ENCODE results near the gene BCKDHB. TPM values are rescaled to one million over a fixed set of nuclear protein-coding genes. Genes with fewer than 3 reads are reported as not detected.

Gene BCKDHB
- total and polyA plus RNA-seq, 2 experiments from 2014 or later = 32.1 to 42.7 TPM

- no peak overlapping the region for H3K4me3 Mint-ChIP-seq
- Histone ChIP-seq H3K9me2 (ENCODE audit: insufficient read depth) (no peaks in the 10 kb centered on the region), H3K4me2 (0 out of 2 replicates have a peak overlapping the region, but pooled peaks have one; percentile 54), H3K27me3 (ENCODE audit: insufficient read depth) (no peaks in the 10 kb centered on the region), H3K4me3 (no peak overlapping the region), H4K20me1 (replicated peaks; ENCODE audit: insufficient read depth) (no peaks in the 10 kb centered on the region), H3K36me3 (ENCODE audit: insufficient read depth) (no peaks in the 10 kb centered on the region), H3K4me1 (ENCODE audit: insufficient read depth) (peaks cover 66% of the 10 kb centered on the region), H3F3A (replicated peaks; ENCODE audit: low read depth) (0 out of 2 replicates have a peak, but pooled peaks cover 3% of the 10 kb centered on the region), H3K27ac (ENCODE audit: low read depth) (peak overlapping the region; percentile 62; the same call in 1 of the 2 replicates), H3K79me2 (replicated peaks; ENCODE audit: insufficient read depth) (no peaks in the 10 kb centered on the region), H2AFZ (no peak overlapping the region)
- H3K27me3 Mint-ChIP-seq (ENCODE audit: insufficient read depth, low read depth, poor library complexity) = peaks cover 2% of the 10 kb centered on the region
- no peaks in the 10 kb centered on the region for H3K36me3 Mint-ChIP-seq (ENCODE audit: low read depth)
- ATAC-seq = no peak
- no peak for TF ChIP-seq ZNF114 (CRISPR knock-in tag; IDR thresholded peaks at IDR 0.05)
- DNase-seq (ENCODE audit: low spot score) = no peak
- no peaks in the 10 kb centered on the region for H3K9me3 Mint-ChIP-seq
- H3K4me1 Mint-ChIP-seq = peaks cover 64% of the 10 kb centered on the region
- no peak overlapping the region for H3K27ac Mint-ChIP-seq
These were observed 222.2 kb downstream of the BCKDHB start for GRCh38 chr6:80328652-80329051.

- Histone ChIP-seq H3K27ac (ENCODE audit: low read depth) (peak overlapping the region; percentile 62), H4K20me1 (replicated peaks; ENCODE audit: insufficient read depth) (no peaks in the 10 kb centered on the region), H3K9me2 (ENCODE audit: insufficient read depth) (no peaks in the 10 kb centered on the region), H3K4me2 (peak overlapping the region; percentile 77), H3F3A (replicated peaks; ENCODE audit: low read depth) (0 out of 2 replicates have a peak, but pooled peaks cover 3% of the 10 kb centered on the region), H3K79me2 (replicated peaks; ENCODE audit: insufficient read depth) (no peaks in the 10 kb centered on the region), H3K4me3 (no peak overlapping the region), H3K36me3 (ENCODE audit: insufficient read depth) (no peaks in the 10 kb centered on the region), H3K27me3 (ENCODE audit: insufficient read depth) (no peaks in the 10 kb centered on the region), H2AFZ (no peak overlapping the region), H3K4me1 (ENCODE audit: insufficient read depth) (peaks cover 75% of the 10 kb centered on the region)
- H3K27me3 Mint-ChIP-seq (ENCODE audit: insufficient read depth, low read depth, poor library complexity) = peaks cover 2% of the 10 kb centered on the region
- H3K36me3 Mint-ChIP-seq (ENCODE audit: low read depth) = no peaks in the 10 kb centered on the region
- H3K4me1 Mint-ChIP-seq = peaks cover 70% of the 10 kb centered on the region
- H3K27ac Mint-ChIP-seq = peak overlapping the region; percentile 95
- TF ChIP-seq ZNF114 (CRISPR knock-in tag; IDR thresholded peaks at IDR 0.05) = no peak
- TF ChIP-seq, protein P1, sequence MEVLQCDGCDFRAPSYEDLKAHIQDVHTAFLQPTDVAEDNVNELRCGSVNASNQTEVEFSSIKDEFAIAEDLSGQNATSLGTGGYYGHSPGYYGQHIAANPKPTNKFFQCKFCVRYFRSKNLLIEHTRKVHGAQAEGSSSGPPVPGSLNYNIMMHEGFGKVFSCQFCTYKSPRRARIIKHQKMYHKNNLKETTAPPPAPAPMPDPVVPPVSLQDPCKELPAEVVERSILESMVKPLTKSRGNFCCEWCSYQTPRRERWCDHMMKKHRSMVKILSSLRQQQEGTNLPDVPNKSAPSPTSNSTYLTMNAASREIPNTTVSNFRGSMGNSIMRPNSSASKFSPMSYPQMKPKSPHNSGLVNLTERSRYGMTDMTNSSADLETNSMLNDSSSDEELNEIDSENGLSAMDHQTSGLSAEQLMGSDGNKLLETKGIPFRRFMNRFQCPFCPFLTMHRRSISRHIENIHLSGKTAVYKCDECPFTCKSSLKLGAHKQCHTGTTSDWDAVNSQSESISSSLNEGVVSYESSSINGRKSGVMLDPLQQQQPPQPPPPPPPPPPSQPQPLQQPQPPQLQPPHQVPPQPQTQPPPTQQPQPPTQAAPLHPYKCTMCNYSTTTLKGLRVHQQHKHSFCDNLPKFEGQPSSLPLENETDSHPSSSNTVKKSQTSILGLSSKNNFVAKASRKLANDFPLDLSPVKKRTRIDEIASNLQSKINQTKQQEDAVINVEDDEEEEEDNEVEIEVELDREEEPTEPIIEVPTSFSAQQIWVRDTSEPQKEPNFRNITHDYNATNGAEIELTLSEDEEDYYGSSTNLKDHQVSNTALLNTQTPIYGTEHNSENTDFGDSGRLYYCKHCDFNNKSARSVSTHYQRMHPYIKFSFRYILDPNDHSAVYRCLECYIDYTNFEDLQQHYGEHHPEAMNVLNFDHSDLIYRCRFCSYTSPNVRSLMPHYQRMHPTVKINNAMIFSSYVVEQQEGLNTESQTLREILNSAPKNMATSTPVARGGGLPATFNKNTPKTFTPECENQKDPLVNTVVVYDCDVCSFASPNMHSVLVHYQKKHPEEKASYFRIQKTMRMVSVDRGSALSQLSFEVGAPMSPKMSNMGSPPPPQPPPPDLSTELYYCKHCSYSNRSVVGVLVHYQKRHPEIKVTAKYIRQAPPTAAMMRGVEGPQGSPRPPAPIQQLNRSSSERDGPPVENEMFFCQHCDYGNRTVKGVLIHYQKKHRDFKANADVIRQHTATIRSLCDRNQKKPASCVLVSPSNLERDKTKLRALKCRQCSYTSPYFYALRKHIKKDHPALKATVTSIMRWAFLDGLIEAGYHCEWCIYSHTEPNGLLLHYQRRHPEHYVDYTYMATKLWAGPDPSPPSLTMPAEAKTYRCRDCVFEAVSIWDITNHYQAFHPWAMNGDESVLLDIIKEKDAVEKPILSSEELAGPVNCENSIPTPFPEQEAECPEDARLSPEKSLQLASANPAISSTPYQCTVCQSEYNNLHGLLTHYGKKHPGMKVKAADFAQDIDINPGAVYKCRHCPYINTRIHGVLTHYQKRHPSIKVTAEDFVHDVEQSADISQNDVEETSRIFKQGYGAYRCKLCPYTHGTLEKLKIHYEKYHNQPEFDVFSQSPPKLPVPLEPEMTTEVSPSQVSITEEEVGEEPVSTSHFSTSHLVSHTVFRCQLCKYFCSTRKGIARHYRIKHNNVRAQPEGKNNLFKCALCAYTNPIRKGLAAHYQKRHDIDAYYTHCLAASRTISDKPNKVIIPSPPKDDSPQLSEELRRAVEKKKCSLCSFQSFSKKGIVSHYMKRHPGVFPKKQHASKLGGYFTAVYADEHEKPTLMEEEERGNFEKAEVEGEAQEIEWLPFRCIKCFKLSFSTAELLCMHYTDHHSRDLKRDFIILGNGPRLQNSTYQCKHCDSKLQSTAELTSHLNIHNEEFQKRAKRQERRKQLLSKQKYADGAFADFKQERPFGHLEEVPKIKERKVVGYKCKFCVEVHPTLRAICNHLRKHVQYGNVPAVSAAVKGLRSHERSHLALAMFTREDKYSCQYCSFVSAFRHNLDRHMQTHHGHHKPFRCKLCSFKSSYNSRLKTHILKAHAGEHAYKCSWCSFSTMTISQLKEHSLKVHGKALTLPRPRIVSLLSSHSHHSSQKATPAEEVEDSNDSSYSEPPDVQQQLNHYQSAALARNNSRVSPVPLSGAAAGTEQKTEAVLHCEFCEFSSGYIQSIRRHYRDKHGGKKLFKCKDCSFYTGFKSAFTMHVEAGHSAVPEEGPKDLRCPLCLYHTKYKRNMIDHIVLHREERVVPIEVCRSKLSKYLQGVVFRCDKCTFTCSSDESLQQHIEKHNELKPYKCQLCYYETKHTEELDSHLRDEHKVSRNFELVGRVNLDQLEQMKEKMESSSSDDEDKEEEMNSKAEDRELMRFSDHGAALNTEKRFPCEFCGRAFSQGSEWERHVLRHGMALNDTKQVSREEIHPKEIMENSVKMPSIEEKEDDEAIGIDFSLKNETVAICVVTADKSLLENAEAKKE (CRISPR knock-in tag; IDR thresholded peaks at IDR 0.05) = peak; percentile 92
- H3K9me3 Mint-ChIP-seq = no peaks in the 10 kb centered on the region
- H3K4me3 Mint-ChIP-seq = peak overlapping the region; percentile 12; the same call in 1 of the 3 replicates
- DNase-seq (ENCODE audit: low spot score) (peak; percentile 23), ATAC-seq (peak; percentile 63)
These were observed 223.0 kb downstream of the BCKDHB start for GRCh38 chr6:80329496-80329895.
